DOHH2 (cell line): ENCODE results near the gene LRG1.

Experiments
- H3F3A ChIP-seq: fragments of 200-600 bp; sonication (generic), shearing (Covaris generic); 2 replicates; pipeline ENCODE4 v1.6.0; 2016; ENCODE audit warnings: antibody characterized with exemption, mild to moderate bottlenecking; ENCODE audit not compliant: control insufficient read depth, insufficient read depth
- H3K27ac ChIP-seq: fragments of 200-600 bp; sonication (generic); 2 replicates; pipeline ENCODE4 v1.5.1; 2014; ENCODE audit warnings: low read depth, mild to moderate bottlenecking, low read length, moderate library complexity
- H3K27me3 ChIP-seq: fragments of 200-600 bp; sonication (generic); 2 replicates; pipeline ENCODE4 v1.6.1; 2014; ENCODE audit warnings: mild to moderate bottlenecking, low read length, mixed read lengths; ENCODE audit not compliant: control insufficient read depth
- H3K36me3 ChIP-seq: fragments of 200-600 bp; sonication (generic); 2 replicates; pipeline ENCODE4 v1.6.1; 2014; ENCODE audit warnings: mild to moderate bottlenecking, low read length, moderate library complexity, mixed read lengths; ENCODE audit not compliant: control insufficient read depth
- H3K4me1 ChIP-seq: fragments of 200-600 bp; sonication (generic); 2 replicates; pipeline ENCODE4 v1.6.1; 2014; ENCODE audit warnings: mild to moderate bottlenecking, low read length, mixed read lengths; ENCODE audit not compliant: control insufficient read depth
- H3K4me2 ChIP-seq: fragments of 200-600 bp; sonication (generic); 2 replicates; pipeline ENCODE4 v1.6.0; 2014; ENCODE audit warnings: mild to moderate bottlenecking, low read length, moderate library complexity
- H3K4me3 ChIP-seq: fragments of 200-600 bp; sonication (generic); 2 replicates; pipeline ENCODE4 v1.5.1; 2014; ENCODE audit warnings: mild to moderate bottlenecking, low read length, mixed read lengths
- H3K79me2 ChIP-seq: fragments of 200-600 bp; sonication (generic); 2 replicates; pipeline ENCODE4 v1.6.1; 2014; ENCODE audit warnings: mild to moderate bottlenecking, low read length, mixed read lengths; ENCODE audit not compliant: control insufficient read depth
- H3K9me2 ChIP-seq: fragments of 200-600 bp; sonication (generic); replicated peaks from 2 replicates; pipeline ENCODE4 v1.6.1; 2014; ENCODE audit warnings: mild to moderate bottlenecking, low read length, mixed read lengths; ENCODE audit not compliant: control insufficient read depth
- H3K9me3 ChIP-seq: fragments of 200-600 bp; sonication (generic); 2 replicates; pipeline ENCODE4 v1.6.1; 2014; ENCODE audit warnings: antibody characterized with exemption, low read length, mixed read lengths; ENCODE audit not compliant: control insufficient read depth, insufficient read depth
- H4K20me1 ChIP-seq: fragments of 200-600 bp; sonication (generic); 2 replicates; pipeline ENCODE4 v1.6.0; 2014; ENCODE audit warnings: low read depth, mild to moderate bottlenecking, antibody characterized with exemption, low read length, moderate library complexity; ENCODE audit not compliant: control insufficient read depth, insufficient read depth
- EZH2phosphoT487 ChIP-seq: fragments of 200-600 bp; sonication (generic); IDR thresholded peaks from 2 replicates; pipeline ENCODE4 v1.6.1; 2017; ENCODE audit warnings: borderline replicate concordance, mild to moderate bottlenecking, antibody characterized with exemption, low read length, moderate library complexity, mixed read lengths
- TF ChIP-seq, protein P1 (sequence below): fragments of 200-600 bp; sonication (generic); IDR thresholded peaks from one replicate; pipeline ENCODE4 v1.5.1; 2014; ENCODE audit warnings: antibody characterized with exemption, mild to moderate bottlenecking, low read depth, low read length; ENCODE audit not compliant: poor library complexity, severe bottlenecking

The LRG1 gene

DNA sequence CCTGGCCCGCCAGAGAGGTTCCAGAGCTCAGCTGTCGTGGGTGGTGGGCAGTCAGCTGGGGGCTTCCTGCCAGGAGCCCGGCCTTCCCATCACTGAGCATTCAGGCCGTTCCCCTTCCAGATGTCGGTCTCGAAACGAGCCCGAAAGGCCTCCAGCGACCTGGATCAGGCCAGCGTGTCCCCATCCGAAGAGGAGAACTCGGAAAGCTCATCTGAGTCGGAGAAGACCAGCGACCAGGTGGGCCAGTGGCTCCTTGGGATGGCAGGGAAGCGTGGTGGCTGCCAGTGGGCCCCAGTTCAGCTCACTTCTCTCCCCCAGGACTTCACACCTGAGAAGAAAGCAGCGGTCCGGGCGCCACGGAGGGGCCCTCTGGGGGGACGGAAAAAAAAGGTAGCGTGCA, 48.4 kb downstream of the LRG1 start:
- Histone ChIP-seq H3K36me3 (peaks cover 38% of the 10 kb centered on the region), H3K4me3 (no peak overlapping the region), H3K9me2 (no peaks in the 10 kb centered on the region), H3K4me2 (no peak overlapping the region), H3K27ac (no peak overlapping the region), H3K4me1 (no peaks in the 10 kb centered on the region), H3K9me3 (no peaks in the 10 kb centered on the region), H4K20me1 (no peaks in the 10 kb centered on the region), H3K27me3 (no peaks in the 10 kb centered on the region), H3K79me2 (no peaks in the 10 kb centered on the region), H3F3A (no peaks in the 10 kb centered on the region)
- TF ChIP-seq EZH2phosphoT487 = no peak
- TF ChIP-seq, protein P1, sequence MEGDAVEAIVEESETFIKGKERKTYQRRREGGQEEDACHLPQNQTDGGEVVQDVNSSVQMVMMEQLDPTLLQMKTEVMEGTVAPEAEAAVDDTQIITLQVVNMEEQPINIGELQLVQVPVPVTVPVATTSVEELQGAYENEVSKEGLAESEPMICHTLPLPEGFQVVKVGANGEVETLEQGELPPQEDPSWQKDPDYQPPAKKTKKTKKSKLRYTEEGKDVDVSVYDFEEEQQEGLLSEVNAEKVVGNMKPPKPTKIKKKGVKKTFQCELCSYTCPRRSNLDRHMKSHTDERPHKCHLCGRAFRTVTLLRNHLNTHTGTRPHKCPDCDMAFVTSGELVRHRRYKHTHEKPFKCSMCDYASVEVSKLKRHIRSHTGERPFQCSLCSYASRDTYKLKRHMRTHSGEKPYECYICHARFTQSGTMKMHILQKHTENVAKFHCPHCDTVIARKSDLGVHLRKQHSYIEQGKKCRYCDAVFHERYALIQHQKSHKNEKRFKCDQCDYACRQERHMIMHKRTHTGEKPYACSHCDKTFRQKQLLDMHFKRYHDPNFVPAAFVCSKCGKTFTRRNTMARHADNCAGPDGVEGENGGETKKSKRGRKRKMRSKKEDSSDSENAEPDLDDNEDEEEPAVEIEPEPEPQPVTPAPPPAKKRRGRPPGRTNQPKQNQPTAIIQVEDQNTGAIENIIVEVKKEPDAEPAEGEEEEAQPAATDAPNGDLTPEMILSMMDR = no peak

DNA sequence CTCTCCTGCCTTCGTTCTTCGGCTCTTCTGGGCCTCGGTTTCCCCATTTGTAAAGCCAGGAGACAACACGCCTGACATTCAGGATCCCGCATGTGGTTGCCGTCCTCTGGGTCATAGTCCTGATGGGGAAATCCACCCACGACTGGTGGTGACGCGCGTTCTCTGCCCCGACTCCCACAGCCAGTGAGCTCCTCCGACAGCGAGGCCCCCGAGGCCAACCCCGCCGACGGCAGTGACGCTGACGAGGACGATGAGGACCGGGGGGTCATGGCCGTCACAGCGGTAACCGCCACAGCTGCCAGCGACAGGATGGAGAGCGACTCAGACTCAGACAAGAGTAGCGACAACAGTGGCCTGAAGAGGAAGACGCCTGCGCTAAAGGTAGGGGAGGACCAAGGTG, 51.3 kb downstream of the LRG1 start:
- Histone ChIP-seq H3K4me3 (no peak overlapping the region), H3K36me3 (peaks cover 30% of the 10 kb centered on the region), H3K9me2 (no peaks in the 10 kb centered on the region), H3K4me2 (no peak overlapping the region), H3K4me1 (no peaks in the 10 kb centered on the region), H3K27ac (no peak overlapping the region), H3K9me3 (no peaks in the 10 kb centered on the region), H3K79me2 (no peaks in the 10 kb centered on the region), H4K20me1 (no peaks in the 10 kb centered on the region), H3F3A (no peaks in the 10 kb centered on the region), H3K27me3 (no peaks in the 10 kb centered on the region)
- TF ChIP-seq, protein P1 = no peak
- TF ChIP-seq EZH2phosphoT487 = no peak

DNA sequence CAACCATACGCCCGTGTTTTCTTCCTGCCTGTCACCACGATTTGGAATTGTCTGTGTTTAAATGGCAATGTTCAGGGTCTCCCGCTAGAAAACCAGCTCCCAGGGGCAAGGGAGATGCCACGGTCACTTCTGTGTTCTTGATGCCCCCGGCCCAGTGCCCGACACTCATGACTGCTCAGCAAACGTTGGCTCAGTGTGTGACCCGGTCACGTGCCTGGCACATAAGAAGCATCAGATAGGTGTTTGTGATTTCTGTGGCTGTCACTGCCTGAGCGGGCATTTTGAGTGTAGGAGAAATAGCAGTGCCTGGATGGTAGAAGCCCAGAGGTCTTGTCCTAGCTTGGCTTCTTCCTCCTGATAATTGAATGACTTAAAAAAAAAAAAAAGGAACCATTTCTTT, 52.3 kb downstream of the LRG1 start:
- Histone ChIP-seq H3K27me3 (no peaks in the 10 kb centered on the region), H3F3A (no peaks in the 10 kb centered on the region), H3K27ac (no peak overlapping the region), H3K4me1 (no peaks in the 10 kb centered on the region), H3K9me3 (no peaks in the 10 kb centered on the region), H3K9me2 (no peaks in the 10 kb centered on the region), H3K4me3 (no peak overlapping the region), H3K4me2 (no peak overlapping the region), H3K79me2 (no peaks in the 10 kb centered on the region), H4K20me1 (no peaks in the 10 kb centered on the region), H3K36me3 (peaks cover 22% of the 10 kb centered on the region)
- no peak for TF ChIP-seq EZH2phosphoT487
- TF ChIP-seq, protein P1 = no peak
